Naive thymus-derived CD4-positive, alpha-beta T cell (primary cell): ENCODE results near the gene GPI. TPM values are rescaled to one million over a fixed set of nuclear protein-coding genes. Genes with fewer than 3 reads are reported as not detected.

Source experiments
- ATAC-seq: fragments of 150-1000 bp; cut with Tn5 transposase; 2 replicates; pipeline ENCODE4 v1.10.0; 2021; ENCODE audit warnings: mild to moderate bottlenecking, moderate library complexity
- CTCF ChIA-PET: fragments of 350-600 bp; sonication (Branson Sonifier 250); formaldehyde crosslinking; loops from one replicate; lab custom pipeline; 2021; ENCODE audit warnings: antibody characterized with exemption; lab: Charles Lee
- POLR2A ChIA-PET: fragments of 350-600 bp; sonication (Branson Sonifier 250); formaldehyde crosslinking; loops from one replicate; lab custom pipeline; 2021; ENCODE audit warnings: antibody characterized with exemption, inconsistent platforms; lab: Charles Lee
- DNase-seq, 9 donors: peaks; one replicate each; pipeline versions ENCODE4 v3.0.0 to v3.0.0-alpha.2; 2020 to 2022; ENCODE audit warnings: mixed read lengths in 1 of 9
- H3K27ac ChIP-seq: one replicate; pipeline ENCODE4 v1.7.0; 2013; ENCODE audit warnings: mild to moderate bottlenecking, low read depth, low read length, moderate library complexity
- H3K27me3 ChIP-seq, 2 donors: one replicate each; pipeline ENCODE4 v1.7.0; 2013; ENCODE audit warnings: low read length in 2 of 2, mild to moderate bottlenecking in 2 of 2, moderate library complexity in 2 of 2; ENCODE audit not compliant: control insufficient read depth in 2 of 2, insufficient read depth in 2 of 2
- H3K36me3 ChIP-seq, 3 experiments: 1 replicate in 2 of 3; 2 replicates in 1 of 3; pipeline ENCODE4 v1.7.0; 2013; ENCODE audit warnings: low read length in 3 of 3, mild to moderate bottlenecking in 3 of 3, moderate library complexity in 1 of 3; ENCODE audit not compliant: insufficient read depth in 3 of 3, control insufficient read depth in 2 of 3
- H3K4me1 ChIP-seq, 2 donors: one replicate each; pipeline ENCODE4 v1.7.0; 2013; ENCODE audit warnings: low read length in 2 of 2, mild to moderate bottlenecking in 2 of 2, moderate library complexity in 1 of 2; ENCODE audit not compliant: control insufficient read depth in 2 of 2, insufficient read depth in 2 of 2
- H3K4me3 ChIP-seq: 2 replicates; pipeline ENCODE4 v1.7.0; 2013; ENCODE audit warnings: mild to moderate bottlenecking, low read length
- H3K9me3 ChIP-seq, 3 experiments: 1 replicate in 2 of 3; 2 replicates in 1 of 3; pipeline ENCODE4 v1.7.0; 2013; ENCODE audit warnings: low read length in 3 of 3; ENCODE audit not compliant: control insufficient read depth in 2 of 3
- H3K27ac Mint-ChIP-seq, 9 donors: one replicate each; pipeline ENCODE4 v1.8.0; 2020 to 2022; ENCODE audit warnings: mixed read lengths in 9 of 9, mild to moderate bottlenecking in 8 of 9, moderate library complexity in 5 of 9, inconsistent platforms in 2 of 9
- H3K27me3 Mint-ChIP-seq, 5 donors: one replicate each; pipeline ENCODE4 v1.8.0; 2021 to 2022; ENCODE audit warnings: mixed read lengths in 5 of 5, mild to moderate bottlenecking in 1 of 5
- H3K36me3 Mint-ChIP-seq, 5 donors: one replicate each; pipeline ENCODE4 v1.8.0; 2020 to 2022; ENCODE audit warnings: mixed read lengths in 5 of 5, mild to moderate bottlenecking in 3 of 5, inconsistent platforms in 1 of 5
- H3K4me1 Mint-ChIP-seq, 7 donors: one replicate each; pipeline ENCODE4 v1.8.0; 2020 to 2022; ENCODE audit warnings: mixed read lengths in 7 of 7, mild to moderate bottlenecking in 3 of 7, inconsistent platforms in 1 of 7
- H3K4me3 Mint-ChIP-seq, 10 donors: one replicate each; pipeline ENCODE4 v1.8.0; 2020 to 2022; ENCODE audit warnings: mild to moderate bottlenecking in 10 of 10, mixed read lengths in 10 of 10, moderate library complexity in 6 of 10, inconsistent platforms in 2 of 10
- H3K9me3 Mint-ChIP-seq, 11 donors: one replicate each; pipeline ENCODE4 v1.8.0; 2020 to 2022; ENCODE audit warnings: mixed read lengths in 11 of 11, mild to moderate bottlenecking in 4 of 11, inconsistent platforms in 1 of 11, moderate library complexity in 1 of 11
- intact Hi-C, 2 donors: fragments of 100-400 bp; cut with micrococcal nuclease; formaldehyde crosslinking; loops; one replicate each; pipeline ENCODE4 v1.15.1; 2023
- polyA plus RNA-seq, 2 donors: library from polyadenylated mRNA; unstranded; fragments of 300-500 nt; fragmentation: Illumina TruSeq; gene quantifications; one replicate each; pipeline ENCODE4 v1.2.3, GENCODE V29; 2021
- total RNA-seq, 6 experiments: library from RNA in 5 of 6; stranded (reverse) in 5 of 6; gene quantifications; 1 replicate in 5 of 6; 2 replicates in 1 of 6; pipeline ENCODE4 v1.2.3 and lab custom pipeline; 2021 to 2026

Gene GPI
- total and polyA plus RNA-seq, 7 experiments from 2014 or later, result 96.5 to 750 (median 116) TPM

DNA sequence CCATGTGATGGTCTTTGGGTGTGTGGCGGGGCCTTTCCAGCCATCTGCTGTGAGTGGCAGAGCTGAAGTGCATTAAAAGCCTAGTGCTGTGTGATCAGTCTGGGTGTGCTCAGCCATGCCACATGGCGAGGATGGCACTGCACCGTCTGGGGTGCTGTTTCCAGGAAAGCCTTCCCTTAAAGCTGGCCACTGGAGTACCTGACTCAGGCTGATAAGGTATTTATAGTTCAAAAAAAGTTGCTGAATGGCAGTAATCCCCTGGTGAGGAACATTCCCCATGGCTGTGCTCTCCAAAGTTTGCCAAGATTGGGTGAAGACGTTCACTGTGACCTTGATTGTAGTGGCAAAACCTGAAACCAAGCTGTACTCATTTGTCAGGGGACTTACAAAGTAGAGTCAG lies 6.0 kb downstream of the GPI start:
- H3K36me3 Mint-ChIP-seq, result peaks cover 8 to 44% (median 24%) of the 10 kb centered on the region in 5 donors
- peaks cover 7 to 66% (median 11%) of the 10 kb centered on the region in 3 experiments for H3K36me3 ChIP-seq
- peak overlapping the region in 3 of 9 donors; percentile 2 to 57 (median 51) for H3K27ac Mint-ChIP-seq
- peaks cover 25 to 64% (median 43%) of the 10 kb centered on the region in 7 donors for H3K4me1 Mint-ChIP-seq
- no peak overlapping the region for H3K4me3 ChIP-seq
- H3K4me1 ChIP-seq, result peaks cover 11 to 16% of the 10 kb centered on the region in 2 donors
- DNase-seq (no peak), ATAC-seq (no peak)
- intact Hi-C loops, result no loop called here
- H3K27me3 ChIP-seq, result no peaks in the 10 kb centered on the region
- H3K9me3 Mint-ChIP-seq, result no peaks in the 10 kb centered on the region
- no peak overlapping the region for H3K27ac ChIP-seq
- no peaks in the 10 kb centered on the region for H3K27me3 Mint-ChIP-seq
- H3K9me3 ChIP-seq, result no peaks in the 10 kb centered on the region
- POLR2A ChIA-PET, result no interaction called here
- CTCF ChIA-PET, result no interaction called here
- H3K4me3 Mint-ChIP-seq, result peak overlapping the region in 2 of 10 donors; percentile 20 to 38

DNA sequence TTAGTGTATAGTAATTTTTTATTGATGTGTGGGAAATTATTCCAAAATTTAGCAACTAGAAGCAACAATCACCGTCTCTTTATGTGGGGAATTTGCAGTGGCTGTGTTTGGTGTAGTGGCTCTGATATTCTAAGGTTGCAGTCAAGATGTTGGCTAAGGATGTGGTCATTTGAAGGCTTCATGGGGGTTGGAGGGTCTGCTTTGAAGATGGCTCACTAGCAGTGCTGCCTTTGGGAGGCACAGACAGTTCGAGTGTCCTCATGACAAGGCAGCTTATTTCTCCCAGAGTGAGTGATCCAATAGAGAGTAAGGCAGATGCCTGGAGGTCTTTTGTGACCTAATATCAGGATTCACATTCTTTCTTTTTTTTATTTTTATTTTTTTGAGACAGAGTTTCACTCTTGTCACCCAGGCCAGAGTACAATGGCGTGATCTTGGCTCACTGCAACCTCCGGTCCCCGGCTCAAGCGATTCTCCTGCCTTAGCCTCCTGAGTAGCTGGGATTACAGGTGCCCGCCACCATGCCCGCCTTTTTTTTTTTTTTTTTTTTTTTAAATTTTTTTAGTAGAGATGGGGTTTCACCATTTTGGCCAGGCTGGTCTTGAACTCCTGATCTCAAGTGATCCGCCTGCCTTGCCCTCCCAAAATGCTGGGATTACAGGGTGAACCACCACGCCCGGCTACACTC lies 8.7 kb downstream of the GPI start:
- Mint-ChIP-seq H3K27ac (peak overlapping the region in 3 of 9 donors; percentile 19 to 75 (median 63)), H3K27me3 (no peaks in the 10 kb centered on the region), H3K4me3 (peak overlapping the region in 1 of 10 donors; percentile 13), H3K36me3 (peaks cover 3 to 44% (median 20%) of the 10 kb centered on the region in 5 donors), H3K4me1 (peaks cover 0 to 41% (median 19%) of the 10 kb centered on the region in 7 donors), H3K9me3 (no peaks in the 10 kb centered on the region)
- Histone ChIP-seq H3K27ac (no peak overlapping the region), H3K9me3 (no peaks in the 10 kb centered on the region), H3K4me3 (no peak overlapping the region), H3K36me3 (peaks cover 2 to 64% (median 11%) of the 10 kb centered on the region in 3 experiments), H3K4me1 (no peaks in the 10 kb centered on the region), H3K27me3 (no peaks in the 10 kb centered on the region)
- ChIA-PET CTCF (no interaction called here), POLR2A (interaction anchor here (1.0 kb wide), 1 partner anchor 8 kb away, joined by 3 read pairs; the partner anchor contains the start of gene GPI)
- no peak for DNase-seq
- ATAC-seq, result no peak
- intact Hi-C loops, result no loop called here

DNA sequence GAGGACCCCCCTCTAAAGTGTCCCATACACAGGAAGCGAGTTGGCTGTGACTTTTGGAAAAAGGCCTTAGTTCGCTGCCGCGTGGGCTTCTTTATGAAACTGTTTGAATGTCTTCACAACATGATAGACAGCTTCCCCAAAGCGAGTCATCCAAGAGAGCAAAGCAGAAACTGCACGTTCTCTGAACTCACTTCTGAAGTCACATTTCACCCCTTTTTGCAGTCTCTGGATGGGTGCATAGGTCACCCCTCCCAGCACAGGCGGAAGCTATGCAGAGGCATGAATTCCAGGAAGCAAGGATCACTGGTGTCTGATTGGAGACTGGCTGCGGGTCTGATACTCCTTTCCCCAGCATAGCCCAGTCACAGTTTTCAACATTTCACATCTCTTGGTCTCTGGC lies 10.6 kb downstream of the GPI start:
- Histone ChIP-seq H3K27ac (no peak overlapping the region), H3K36me3 (peaks cover 7 to 62% (median 9%) of the 10 kb centered on the region in 3 experiments), H3K4me3 (no peak overlapping the region), H3K27me3 (no peaks in the 10 kb centered on the region), H3K9me3 (no peaks in the 10 kb centered on the region), H3K4me1 (no peaks in the 10 kb centered on the region)
- ChIA-PET CTCF (no interaction called here), POLR2A (no interaction called here)
- Mint-ChIP-seq H3K27ac (no peak overlapping the region), H3K27me3 (no peaks in the 10 kb centered on the region), H3K4me3 (no peak overlapping the region), H3K9me3 (no peaks in the 10 kb centered on the region), H3K36me3 (peaks cover 3 to 45% (median 21%) of the 10 kb centered on the region in 5 donors), H3K4me1 (peaks cover 0 to 27% (median 14%) of the 10 kb centered on the region in 7 donors)
- DNase-seq (no peak), ATAC-seq (no peak)
- intact Hi-C loops, result no loop called here

DNA sequence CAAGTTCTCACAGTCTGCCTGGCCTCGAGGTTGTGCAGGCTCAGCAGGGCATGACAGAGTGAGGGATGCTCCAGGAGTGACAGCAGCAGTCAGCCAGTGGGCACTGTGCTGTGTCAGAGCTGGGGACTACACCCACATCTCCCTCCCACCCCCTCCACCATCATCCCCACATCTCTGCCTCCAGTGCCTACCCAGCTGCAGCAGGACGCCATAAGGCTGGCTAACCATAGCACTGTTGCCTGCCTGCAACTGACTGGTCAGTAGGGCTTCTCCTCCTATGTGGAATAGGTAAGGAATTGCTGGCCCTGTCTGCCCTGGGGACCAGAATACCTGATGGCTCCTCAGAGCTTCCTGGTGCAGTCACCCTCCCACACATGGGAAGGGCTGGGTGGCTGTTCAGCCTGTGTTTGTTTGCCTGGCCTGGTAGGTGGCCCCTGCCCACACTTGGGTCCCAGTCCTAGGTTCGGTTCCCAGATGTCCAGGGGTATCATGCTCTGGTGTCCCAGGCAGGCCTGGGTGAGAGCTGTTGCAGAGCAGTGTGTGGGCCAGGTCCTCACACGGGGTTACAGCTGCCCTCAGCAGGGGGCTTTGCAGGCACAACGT lies 15.7 kb downstream of the GPI start:
- Mint-ChIP-seq H3K4me3 (no peak overlapping the region), H3K27ac (no peak overlapping the region), H3K27me3 (no peaks in the 10 kb centered on the region), H3K36me3 (peaks cover 4 to 55% (median 28%) of the 10 kb centered on the region in 5 donors), H3K9me3 (peaks cover 0 to 2% (median 0%) of the 10 kb centered on the region in 11 donors), H3K4me1 (peaks cover 0 to 25% (median 5%) of the 10 kb centered on the region in 7 donors)
- Histone ChIP-seq H3K27ac (no peak overlapping the region), H3K27me3 (no peaks in the 10 kb centered on the region), H3K4me3 (no peak overlapping the region), H3K4me1 (no peaks in the 10 kb centered on the region), H3K36me3 (peaks cover 28 to 80% (median 29%) of the 10 kb centered on the region in 3 experiments), H3K9me3 (no peaks in the 10 kb centered on the region)
- CTCF ChIA-PET, result no interaction called here
- POLR2A ChIA-PET, result interaction anchor here (0.6 kb wide), 1 partner anchor 57 kb away, joined by 3 read pairs; no protein-coding TSS in a partner anchor
- no peak for ATAC-seq
- no peak for DNase-seq
- intact Hi-C loops, result no loop called here

DNA sequence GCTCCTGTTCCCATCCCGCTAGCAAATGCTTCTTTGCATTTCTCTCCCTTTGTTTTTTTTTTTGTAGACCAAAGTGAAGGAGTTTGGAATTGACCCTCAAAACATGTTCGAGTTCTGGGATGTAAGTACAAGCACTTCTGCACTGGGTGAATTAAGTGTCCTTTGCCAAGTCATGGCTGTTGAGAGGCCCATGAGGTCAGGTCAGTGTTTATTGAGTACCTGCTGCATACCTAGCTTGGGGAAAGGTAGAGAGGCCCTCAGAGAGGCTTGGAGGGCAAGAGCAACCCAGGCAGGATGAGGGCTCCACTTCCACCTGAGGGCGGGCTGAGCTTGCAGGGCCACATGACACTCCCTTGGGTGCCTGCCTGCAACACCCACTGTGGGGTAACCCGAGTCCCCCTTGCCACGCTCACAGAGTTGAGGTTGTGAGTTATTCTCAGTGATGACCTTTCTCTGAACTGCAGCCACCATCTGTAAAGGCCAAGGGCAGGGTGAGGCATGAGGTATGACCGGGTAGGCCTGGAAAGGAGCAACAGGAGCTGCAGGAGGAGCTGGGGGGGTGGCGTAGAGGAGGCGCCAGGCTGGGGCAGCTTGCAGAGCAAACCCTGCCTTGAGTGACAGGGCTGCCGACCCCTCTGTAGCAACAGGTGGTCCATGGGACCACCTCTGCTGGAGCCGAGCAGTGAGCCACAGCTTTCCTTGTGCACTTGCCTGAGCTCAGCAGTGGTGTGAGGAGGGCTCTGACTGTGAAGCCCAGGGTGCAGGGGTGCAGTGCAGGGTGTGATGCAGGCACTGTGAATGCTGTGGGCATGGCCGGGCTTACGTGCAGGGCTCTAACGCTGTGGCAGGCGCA lies 16.6 kb downstream of the GPI start:
- peaks cover 4 to 60% (median 32%) of the 10 kb centered on the region in 5 donors for H3K36me3 Mint-ChIP-seq

DNA sequence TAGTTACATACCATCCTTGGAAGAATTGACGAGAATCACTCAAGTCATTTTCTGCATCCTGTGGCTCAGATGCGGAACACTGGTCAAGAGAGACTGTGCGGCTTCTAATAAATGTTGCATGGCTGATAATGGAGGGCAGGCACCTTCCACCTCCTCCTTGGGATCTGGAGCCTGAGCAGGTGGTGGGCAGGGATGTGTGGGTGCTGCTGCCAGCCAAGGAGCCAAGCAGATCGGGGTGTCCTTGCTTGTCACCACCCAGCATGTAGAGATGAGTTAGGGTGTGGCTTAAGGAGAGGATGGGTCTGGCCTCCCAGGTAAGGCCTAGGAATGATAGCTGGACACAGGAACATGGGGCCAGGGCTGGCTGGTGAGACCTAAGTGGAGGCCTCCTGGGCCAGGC lies 17.5 kb downstream of the GPI start:
- H3K36me3 Mint-ChIP-seq, result peaks cover 4 to 58% (median 32%) of the 10 kb centered on the region in 5 donors

More for the DNA sequence above, 16.6 kb downstream of the GPI start:
- Mint-ChIP-seq H3K27ac (no peak overlapping the region), H3K27me3 (no peaks in the 10 kb centered on the region), H3K4me1 (peaks cover 0 to 23% (median 6%) of the 10 kb centered on the region in 7 donors), H3K4me3 (no peak overlapping the region), H3K9me3 (peaks cover 0 to 2% (median 0%) of the 10 kb centered on the region in 11 donors)
- POLR2A ChIA-PET, result interaction anchor here (0.7 kb wide), 1 partner anchor 1530 kb away, joined by 3 read pairs; no protein-coding TSS in a partner anchor
- intact Hi-C loops, result no loop called here
- no peaks in the 10 kb centered on the region for H3K4me1 ChIP-seq
- CTCF ChIA-PET, result no interaction called here
- H3K27me3 ChIP-seq, result no peaks in the 10 kb centered on the region
- DNase-seq (no peak), ATAC-seq (no peak)
- H3K4me3 ChIP-seq, result no peak overlapping the region
- H3K27ac ChIP-seq, result no peak overlapping the region
- H3K36me3 ChIP-seq, result peaks cover 27 to 71% (median 32%) of the 10 kb centered on the region in 3 experiments
- H3K9me3 ChIP-seq, result no peaks in the 10 kb centered on the region

More for the DNA sequence above, 17.5 kb downstream of the GPI start:
- no peak overlapping the region for H3K27ac ChIP-seq
- no peaks in the 10 kb centered on the region for H3K4me1 ChIP-seq
- H3K36me3 ChIP-seq, result peaks cover 27 to 73% (median 32%) of the 10 kb centered on the region in 3 experiments
- peak overlapping the region in 1 of 9 donors; percentile 70 for H3K27ac Mint-ChIP-seq
- no peaks in the 10 kb centered on the region for H3K27me3 Mint-ChIP-seq
- no peak overlapping the region for H3K4me3 Mint-ChIP-seq
- ChIA-PET CTCF (no interaction called here), POLR2A (no interaction called here)
- intact Hi-C loops, result no loop called here
- H3K27me3 ChIP-seq, result no peaks in the 10 kb centered on the region
- peaks cover 0 to 23% (median 6%) of the 10 kb centered on the region in 7 donors for H3K4me1 Mint-ChIP-seq
- H3K9me3 Mint-ChIP-seq, result peaks cover 0 to 4% (median 0%) of the 10 kb centered on the region in 11 donors
- H3K4me3 ChIP-seq, result no peak overlapping the region
- ATAC-seq, result no peak
- DNase-seq, result no peak
- no peaks in the 10 kb centered on the region for H3K9me3 ChIP-seq
